SJSA1 (cell line): ENCODE data around the gene PHGDH. TPM values are rescaled to one million over a fixed set of nuclear protein-coding genes. Genes with fewer than 3 reads are reported as not detected.
A peak's percentile ranks its signal among the peaks of the same experiment; 100 is the strongest.

Experiments
- DNase-seq, 2 experiments: peaks; one replicate each; pipeline ENCODE4 v3.0.0-alpha.2; 2015 to 2020; ENCODE audit warnings: low spot score in 2 of 2, low read depth in 1 of 2
- H3K27ac ChIP-seq: fragments of 250-450 bp; sonication (Bioruptor Pico); 2 replicates; pipeline ENCODE4 v1.5.1; 2020; ENCODE audit warnings: mild to moderate bottlenecking, moderate library complexity
- H3K27me3 ChIP-seq: fragments of 250-450 bp; sonication (Bioruptor Pico); replicated peaks from 2 replicates; pipeline ENCODE4 v1.5.1; 2020; ENCODE audit warnings: mild to moderate bottlenecking, moderate library complexity
- H3K36me3 ChIP-seq: fragments of 250-450 bp; sonication (Bioruptor Pico); 2 replicates; pipeline ENCODE4 v1.5.1; 2020; ENCODE audit warnings: mild to moderate bottlenecking
- H3K4me1 ChIP-seq: fragments of 250-450 bp; sonication (Bioruptor Pico); replicated peaks from 2 replicates; pipeline ENCODE4 v1.6.1; 2021; ENCODE audit warnings: mild to moderate bottlenecking
- H3K4me3 ChIP-seq: fragments of 250-450 bp; sonication (Bioruptor Pico); 2 replicates; pipeline ENCODE4 v1.5.1; 2020; ENCODE audit warnings: mild to moderate bottlenecking
- H3K9me3 ChIP-seq: fragments of 250-450 bp; sonication (Bioruptor Pico); replicated peaks from 2 replicates; pipeline ENCODE4 v1.5.1; 2020; ENCODE audit warnings: mild to moderate bottlenecking
- total RNA-seq: library from RNA; depleted of rRNA; stranded (reverse); fragments of >200 nt; shearing (Covaris generic); gene quantifications from 2 replicates; pipeline ENCODE4 v1.2.3, GENCODE V29; 2014

The PHGDH gene
- total RNA-seq, 1 experiment from 2014 or later = 38.2 TPM

- Histone ChIP-seq H3K4me3 (no peak overlapping the region), H3K9me3 (0 out of 2 replicates have a peak, but pooled peaks cover 2% of the 10 kb centered on the region), H3K4me1 (no peaks in the 10 kb centered on the region), H3K36me3 (no peaks in the 10 kb centered on the region), H3K27ac (no peak overlapping the region), H3K27me3 (no peaks in the 10 kb centered on the region)
- no peak for DNase-seq
These were observed 30.9 kb downstream of the PHGDH start for GRCh38 chr1:119742677-119743076.

- H3K4me3 ChIP-seq = no peak overlapping the region
- H3K27ac ChIP-seq = no peak overlapping the region
- no peaks in the 10 kb centered on the region for H3K36me3 ChIP-seq
- no peaks in the 10 kb centered on the region for H3K4me1 ChIP-seq
- 0 out of 2 replicates have a peak, but pooled peaks cover 2% of the 10 kb centered on the region for H3K9me3 ChIP-seq
- no peak for DNase-seq
- no peaks in the 10 kb centered on the region for H3K27me3 ChIP-seq
These were observed 31.6 kb downstream of the PHGDH start for GRCh38 chr1:119743308-119743707.

- H3K27ac ChIP-seq = no peak overlapping the region
- 0 out of 2 replicates have a peak, but pooled peaks cover 2% of the 10 kb centered on the region for H3K9me3 ChIP-seq
- peak; percentile 52 to 63 for DNase-seq
- no peak overlapping the region for H3K4me3 ChIP-seq
- no peaks in the 10 kb centered on the region for H3K27me3 ChIP-seq
- no peaks in the 10 kb centered on the region for H3K36me3 ChIP-seq
- no peaks in the 10 kb centered on the region for H3K4me1 ChIP-seq
These were observed 32.3 kb downstream of the PHGDH start for GRCh38 chr1:119743776-119744597.

- DNase-seq = no peak
- Histone ChIP-seq H3K9me3 (0 out of 2 replicates have a peak, but pooled peaks cover 2% of the 10 kb centered on the region), H3K4me1 (no peaks in the 10 kb centered on the region), H3K27me3 (no peaks in the 10 kb centered on the region), H3K36me3 (no peaks in the 10 kb centered on the region), H3K4me3 (no peak overlapping the region), H3K27ac (no peak overlapping the region)
These were observed 32.8 kb downstream of the PHGDH start for GRCh38 chr1:119744598-119744942.

GRCh38 chr1:119745034-119745433 lies 33.3 kb downstream of the PHGDH start:
- no peaks in the 10 kb centered on the region for H3K36me3 ChIP-seq
- H3K27me3 ChIP-seq = no peaks in the 10 kb centered on the region
- DNase-seq = no peak
- 0 out of 2 replicates have a peak, but pooled peaks cover 2% of the 10 kb centered on the region for H3K9me3 ChIP-seq
- H3K4me3 ChIP-seq = no peak overlapping the region
- no peaks in the 10 kb centered on the region for H3K4me1 ChIP-seq
- no peak overlapping the region for H3K27ac ChIP-seq

- H3K27ac ChIP-seq = no peak overlapping the region
- no peak overlapping the region for H3K4me3 ChIP-seq
- 0 out of 2 replicates have a peak, but pooled peaks cover 2% of the 10 kb centered on the region for H3K9me3 ChIP-seq
- no peaks in the 10 kb centered on the region for H3K4me1 ChIP-seq
- DNase-seq = no peak
- no peaks in the 10 kb centered on the region for H3K36me3 ChIP-seq
- no peaks in the 10 kb centered on the region; the same call in 1 of the 2 replicates for H3K27me3 ChIP-seq
These were observed 35.7 kb downstream of the PHGDH start for GRCh38 chr1:119747451-119747850.

- 0 out of 2 replicates have a peak, but pooled peaks cover 2% of the 10 kb centered on the region for H3K9me3 ChIP-seq
- no peak overlapping the region for H3K27ac ChIP-seq
- DNase-seq = no peak
- no peak overlapping the region for H3K4me3 ChIP-seq
- H3K4me1 ChIP-seq = no peaks in the 10 kb centered on the region
- no peaks in the 10 kb centered on the region for H3K36me3 ChIP-seq
- no peaks in the 10 kb centered on the region; the same call in 1 of the 2 replicates for H3K27me3 ChIP-seq
These were observed 36.3 kb downstream of the PHGDH start for GRCh38 chr1:119748040-119748439.

GRCh38 chr1:119752592-119752991 lies 40.9 kb downstream of the PHGDH start:
- H3K36me3 ChIP-seq = no peaks in the 10 kb centered on the region
- DNase-seq = no peak
- H3K27ac ChIP-seq = no peak overlapping the region
- no peaks in the 10 kb centered on the region for H3K4me1 ChIP-seq
- peaks cover 3% of the 10 kb centered on the region for H3K27me3 ChIP-seq
- no peak overlapping the region for H3K4me3 ChIP-seq
- H3K9me3 ChIP-seq = no peaks in the 10 kb centered on the region

GRCh38 chr1:119758584-119758983 lies 46.9 kb downstream of the PHGDH start:
- Histone ChIP-seq H3K9me3 (no peaks in the 10 kb centered on the region), H3K27ac (no peak overlapping the region), H3K4me3 (no peak overlapping the region), H3K36me3 (no peaks in the 10 kb centered on the region), H3K4me1 (no peaks in the 10 kb centered on the region), H3K27me3 (peaks cover 3% of the 10 kb centered on the region; the same call in 1 of the 2 replicates)
- DNase-seq = no peak

GRCh38 chr1:119762409-119762808 lies 50.7 kb downstream of the PHGDH start:
- Histone ChIP-seq H3K36me3 (no peaks in the 10 kb centered on the region), H3K27ac (no peak overlapping the region), H3K4me1 (no peaks in the 10 kb centered on the region)

GRCh38 chr1:119762953-119763352 lies 51.2 kb downstream of the PHGDH start:
- Histone ChIP-seq H3K36me3 (no peaks in the 10 kb centered on the region), H3K27ac (no peak overlapping the region), H3K4me1 (no peaks in the 10 kb centered on the region), H3K9me3 (no peaks in the 10 kb centered on the region), H3K27me3 (no peaks in the 10 kb centered on the region; the same call in 1 of the 2 replicates), H3K4me3 (no peak overlapping the region)
- DNase-seq = no peak

More at GRCh38 chr1:119762409-119762808, 50.7 kb downstream of the PHGDH start:
- Histone ChIP-seq H3K4me3 (no peak overlapping the region), H3K9me3 (no peaks in the 10 kb centered on the region), H3K27me3 (no peaks in the 10 kb centered on the region; the same call in 1 of the 2 replicates)
- DNase-seq = no peak

GRCh38 chr1:119764220-119764619 lies 52.5 kb downstream of the PHGDH start:
- Histone ChIP-seq H3K4me1 (no peaks in the 10 kb centered on the region), H3K27me3 (no peaks in the 10 kb centered on the region; the same call in 1 of the 2 replicates), H3K4me3 (no peak overlapping the region), H3K9me3 (no peaks in the 10 kb centered on the region), H3K27ac (no peak overlapping the region), H3K36me3 (no peaks in the 10 kb centered on the region)
- no peak for DNase-seq

- Histone ChIP-seq H3K27ac (no peak overlapping the region), H3K36me3 (no peaks in the 10 kb centered on the region), H3K4me1 (no peaks in the 10 kb centered on the region), H3K27me3 (no peaks in the 10 kb centered on the region), H3K9me3 (no peaks in the 10 kb centered on the region), H3K4me3 (no peak overlapping the region)
- no peak for DNase-seq
These were observed 54.6 kb downstream of the PHGDH start for GRCh38 chr1:119766374-119766794.

- no peaks in the 10 kb centered on the region for H3K4me1 ChIP-seq
- DNase-seq = no peak
- no peaks in the 10 kb centered on the region for H3K27me3 ChIP-seq
- H3K36me3 ChIP-seq = no peaks in the 10 kb centered on the region
- H3K4me3 ChIP-seq = no peak overlapping the region
- H3K27ac ChIP-seq = no peak overlapping the region
- H3K9me3 ChIP-seq = no peaks in the 10 kb centered on the region
These were observed 55.8 kb downstream of the PHGDH start for GRCh38 chr1:119767486-119767885.
